ENCODE measurements around the gene TBC1D14.
A peak's percentile ranks its signal among the peaks of the same experiment; 100 is the strongest.

The TBC1D14 gene

DNA sequence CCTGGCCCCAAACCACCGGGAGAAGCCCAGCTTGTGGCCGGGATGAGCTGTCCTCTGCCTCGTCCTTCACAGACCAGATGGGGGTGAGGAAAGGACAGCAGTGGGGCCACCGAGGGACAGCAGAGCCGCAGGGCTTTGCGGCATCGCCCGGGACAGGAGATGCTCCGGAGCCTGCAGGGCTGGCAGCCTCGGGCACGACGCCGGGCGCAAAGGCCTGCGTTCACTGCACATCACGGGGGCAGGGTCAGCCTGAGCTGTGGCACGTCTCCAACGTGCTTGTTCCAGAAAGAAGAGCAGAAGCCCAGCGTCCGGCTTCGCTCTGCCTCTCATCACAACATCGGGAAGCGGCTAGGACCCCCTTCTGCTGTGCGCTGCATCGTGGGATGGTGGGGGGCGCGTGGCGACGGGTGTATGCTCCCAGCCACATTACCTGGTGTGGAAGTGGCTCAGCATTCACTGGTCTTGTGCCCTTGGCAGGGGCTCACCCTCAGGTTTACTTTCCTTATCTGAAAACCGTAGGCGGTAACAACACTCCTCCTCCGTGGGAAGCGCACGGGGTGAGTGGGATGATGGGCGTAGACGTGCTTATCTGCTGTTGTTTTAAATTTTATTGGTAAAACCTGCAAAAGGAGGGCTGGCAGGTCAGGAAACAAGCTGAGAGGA, 141.0 kb downstream of the TBC1D14 start:
- Histone ChIP-seq H3K27me3 (replicated peaks in 2 of 5; ENCODE audit: control insufficient read depth in 4 of 5, insufficient read depth in 5 of 5, low read length in 4 of 5) (peaks cover 0 to 88% (median 34%) of the 10 kb centered on the region in 5 experiments), H3K9me3 (ENCODE audit: control extremely low read depth in 1 of 5, control insufficient read depth in 4 of 5, insufficient read depth in 2 of 5, low read depth in 1 of 5, low read length in 4 of 5) (no peaks in the 10 kb centered on the region), H3K27ac (ENCODE audit: insufficient read depth in 1 of 2, low read depth in 1 of 2, low read length in 2 of 2, poor library complexity in 1 of 2, severe bottlenecking in 2 of 2) (no peak overlapping the region), H3K4me1 (ENCODE audit: control extremely low read depth in 1 of 4, control insufficient read depth in 4 of 4, insufficient read depth in 4 of 4, low read length in 3 of 4) (peaks cover 0 to 25% (median 17%) of the 10 kb centered on the region in 4 experiments), H3K36me3 (ENCODE audit: control insufficient read depth in 4 of 4, insufficient read depth in 4 of 4, low read length in 3 of 4) (peaks cover 0 to 7% (median 1%) of the 10 kb centered on the region in 4 experiments), H3K4me3 (ENCODE audit: control insufficient read depth in 1 of 7, extremely low read depth in 1 of 7, insufficient read depth in 4 of 7, low read depth in 2 of 7, low read length in 6 of 7) (no peak overlapping the region)
- WGBS (ENCODE audit: insufficient coverage), result 91% methylated on average over 33 of the region's 36 CpGs
- CTCF ChIA-PET, result interaction anchor here (0.7 to 1.4 kb wide), 4 partner anchors 8 to 17 kb away, joined by 3 to 5 read pairs (median 4); partner anchors contain the start of gene TADA2B
- DNase-seq, result no peak
- POLR2A ChIA-PET, result no interaction called here

DNA sequence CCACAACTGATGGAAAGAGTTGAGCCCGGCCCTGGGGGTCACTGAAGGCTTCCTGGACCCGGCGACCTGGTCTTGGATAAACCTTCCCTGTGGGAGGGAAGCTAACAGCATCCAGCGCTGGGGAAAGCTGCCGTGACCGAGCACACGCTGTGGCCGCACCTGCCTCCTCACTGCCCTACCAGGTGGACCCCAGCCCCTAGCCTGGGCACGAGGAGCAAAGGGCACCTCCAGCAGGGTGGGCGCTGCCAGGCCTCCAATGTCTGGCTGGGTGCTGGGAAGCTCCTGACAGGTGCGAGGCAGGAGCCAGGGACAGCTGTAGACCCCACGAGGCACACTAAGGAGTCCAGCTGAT, 141.5 kb downstream of the TBC1D14 start:
- no peaks in the 10 kb centered on the region for H3K9me3 ChIP-seq (ENCODE audit: control extremely low read depth in 1 of 5, control insufficient read depth in 4 of 5, insufficient read depth in 2 of 5, low read depth in 1 of 5, low read length in 4 of 5)
- DNase-seq, result no peak
- WGBS (ENCODE audit: insufficient coverage), result 88% methylated on average over 11 of the region's 12 CpGs
- no peak overlapping the region for H3K27ac ChIP-seq (ENCODE audit: insufficient read depth in 1 of 2, low read depth in 1 of 2, low read length in 2 of 2, poor library complexity in 1 of 2, severe bottlenecking in 2 of 2)
- H3K27me3 ChIP-seq (replicated peaks in 2 of 5; ENCODE audit: control insufficient read depth in 4 of 5, insufficient read depth in 5 of 5, low read length in 4 of 5), result peaks cover 0 to 88% (median 37%) of the 10 kb centered on the region in 5 experiments
- H3K4me1 ChIP-seq (ENCODE audit: control extremely low read depth in 1 of 4, control insufficient read depth in 4 of 4, insufficient read depth in 4 of 4, low read length in 3 of 4), result peaks cover 0 to 25% (median 17%) of the 10 kb centered on the region in 4 experiments
- CTCF ChIA-PET, result interaction anchor here (0.7 to 1.4 kb wide), 3 partner anchors 8 to 16 kb away, joined by 3 to 5 read pairs (median 3); partner anchors contain the start of gene TADA2B
- POLR2A ChIA-PET, result no interaction called here
- H3K36me3 ChIP-seq (ENCODE audit: control insufficient read depth in 4 of 4, insufficient read depth in 4 of 4, low read length in 3 of 4), result peaks cover 0 to 12% (median 4%) of the 10 kb centered on the region in 4 experiments
- no peak overlapping the region for H3K4me3 ChIP-seq (ENCODE audit: control insufficient read depth in 1 of 7, extremely low read depth in 1 of 7, insufficient read depth in 4 of 7, low read depth in 2 of 7, low read length in 6 of 7)

GRCh38 chr4:7051905-7052304, 142.3 kb downstream of the TBC1D14 start:
- H3K27ac ChIP-seq (ENCODE audit: insufficient read depth in 1 of 2, low read depth in 1 of 2, low read length in 2 of 2, poor library complexity in 1 of 2, severe bottlenecking in 2 of 2), result no peak overlapping the region
- no peak overlapping the region for H3K4me3 ChIP-seq (ENCODE audit: control insufficient read depth in 1 of 7, extremely low read depth in 1 of 7, insufficient read depth in 4 of 7, low read depth in 2 of 7, low read length in 6 of 7)
- ChIA-PET CTCF (interaction anchor here (1.1 to 4.4 kb wide), 4 partner anchors 9 to 19 kb away, joined by 3 to 23 read pairs (median 6); partner anchors contain the start of gene TADA2B), POLR2A (no interaction called here)
- peaks cover 0 to 14% (median 7%) of the 10 kb centered on the region in 4 experiments for H3K36me3 ChIP-seq (ENCODE audit: control insufficient read depth in 4 of 4, insufficient read depth in 4 of 4, low read length in 3 of 4)
- H3K9me3 ChIP-seq (ENCODE audit: control extremely low read depth in 1 of 5, control insufficient read depth in 4 of 5, insufficient read depth in 2 of 5, low read depth in 1 of 5, low read length in 4 of 5), result no peaks in the 10 kb centered on the region
- DNase-seq, result no peak
- H3K4me1 ChIP-seq (ENCODE audit: control extremely low read depth in 1 of 4, control insufficient read depth in 4 of 4, insufficient read depth in 4 of 4, low read length in 3 of 4), result peaks cover 0 to 25% (median 17%) of the 10 kb centered on the region in 4 experiments
- H3K27me3 ChIP-seq (replicated peaks in 2 of 5; ENCODE audit: control insufficient read depth in 4 of 5, insufficient read depth in 5 of 5, low read length in 4 of 5), result peaks cover 0 to 88% (median 33%) of the 10 kb centered on the region in 5 experiments
- 95% methylated on average over 12 of the region's 14 CpGs for WGBS (ENCODE audit: insufficient coverage)

GRCh38 chr4:7052313-7052712, 142.7 kb downstream of the TBC1D14 start:
- no peak for DNase-seq
- ChIA-PET CTCF (interaction anchor here (1.1 to 4.4 kb wide), 4 partner anchors 9 to 19 kb away, joined by 3 to 23 read pairs (median 8); partner anchors contain the start of gene TADA2B), POLR2A (interaction anchor here (0.7 kb wide), 1 partner anchor 22 kb away, joined by 3 read pairs; no protein-coding TSS in a partner anchor)
- Histone ChIP-seq H3K9me3 (ENCODE audit: control extremely low read depth in 1 of 5, control insufficient read depth in 4 of 5, insufficient read depth in 2 of 5, low read depth in 1 of 5, low read length in 4 of 5) (no peaks in the 10 kb centered on the region), H3K27ac (ENCODE audit: insufficient read depth in 1 of 2, low read depth in 1 of 2, low read length in 2 of 2, poor library complexity in 1 of 2, severe bottlenecking in 2 of 2) (no peak overlapping the region), H3K27me3 (replicated peaks in 2 of 5; ENCODE audit: control insufficient read depth in 4 of 5, insufficient read depth in 5 of 5, low read length in 4 of 5) (peaks cover 0 to 88% (median 33%) of the 10 kb centered on the region in 5 experiments), H3K36me3 (ENCODE audit: control insufficient read depth in 4 of 4, insufficient read depth in 4 of 4, low read length in 3 of 4) (peaks cover 0 to 14% (median 7%) of the 10 kb centered on the region in 4 experiments), H3K4me3 (ENCODE audit: control insufficient read depth in 1 of 7, extremely low read depth in 1 of 7, insufficient read depth in 4 of 7, low read depth in 2 of 7, low read length in 6 of 7) (no peak overlapping the region), H3K4me1 (ENCODE audit: control extremely low read depth in 1 of 4, control insufficient read depth in 4 of 4, insufficient read depth in 4 of 4, low read length in 3 of 4) (peaks cover 0 to 25% (median 17%) of the 10 kb centered on the region in 4 experiments)
- 88% methylated on average over 11 of the region's 14 CpGs for WGBS (ENCODE audit: insufficient coverage)

- H3K4me3 ChIP-seq (ENCODE audit: control insufficient read depth in 1 of 7, extremely low read depth in 1 of 7, insufficient read depth in 4 of 7, low read depth in 2 of 7, low read length in 6 of 7), result peak overlapping the region in 4 of 7 experiments; percentile 1 to 16 (median 10)
- DNase-seq, result peak; percentile 80 to 93 (median 93)
- 27% methylated on average over 18 of the region's 20 CpGs for WGBS (ENCODE audit: insufficient coverage)
- peaks cover 0 to 25% (median 17%) of the 10 kb centered on the region in 4 experiments for H3K4me1 ChIP-seq (ENCODE audit: control extremely low read depth in 1 of 4, control insufficient read depth in 4 of 4, insufficient read depth in 4 of 4, low read length in 3 of 4)
- CTCF ChIA-PET, result interaction anchor here (1.1 to 4.4 kb wide), 4 partner anchors 9 to 18 kb away, joined by 3 to 23 read pairs (median 8); partner anchors contain the start of gene TADA2B
- peaks cover 0 to 84% (median 28%) of the 10 kb centered on the region in 5 experiments for H3K27me3 ChIP-seq (replicated peaks in 2 of 5; ENCODE audit: control insufficient read depth in 4 of 5, insufficient read depth in 5 of 5, low read length in 4 of 5)
- POLR2A ChIA-PET, result interaction anchor here (0.7 kb wide), 1 partner anchor 23 kb away, joined by 3 read pairs; no protein-coding TSS in a partner anchor
- H3K27ac ChIP-seq (ENCODE audit: insufficient read depth in 1 of 2, low read depth in 1 of 2, low read length in 2 of 2, poor library complexity in 1 of 2, severe bottlenecking in 2 of 2), result no peak overlapping the region
- H3K36me3 ChIP-seq (ENCODE audit: control insufficient read depth in 4 of 4, insufficient read depth in 4 of 4, low read length in 3 of 4), result peaks cover 0 to 14% (median 7%) of the 10 kb centered on the region in 4 experiments
- H3K9me3 ChIP-seq (ENCODE audit: control extremely low read depth in 1 of 5, control insufficient read depth in 4 of 5, insufficient read depth in 2 of 5, low read depth in 1 of 5, low read length in 4 of 5), result no peaks in the 10 kb centered on the region
These were observed 143.5 kb downstream of the TBC1D14 start for GRCh38 chr4:7052923-7053715.

DNA sequence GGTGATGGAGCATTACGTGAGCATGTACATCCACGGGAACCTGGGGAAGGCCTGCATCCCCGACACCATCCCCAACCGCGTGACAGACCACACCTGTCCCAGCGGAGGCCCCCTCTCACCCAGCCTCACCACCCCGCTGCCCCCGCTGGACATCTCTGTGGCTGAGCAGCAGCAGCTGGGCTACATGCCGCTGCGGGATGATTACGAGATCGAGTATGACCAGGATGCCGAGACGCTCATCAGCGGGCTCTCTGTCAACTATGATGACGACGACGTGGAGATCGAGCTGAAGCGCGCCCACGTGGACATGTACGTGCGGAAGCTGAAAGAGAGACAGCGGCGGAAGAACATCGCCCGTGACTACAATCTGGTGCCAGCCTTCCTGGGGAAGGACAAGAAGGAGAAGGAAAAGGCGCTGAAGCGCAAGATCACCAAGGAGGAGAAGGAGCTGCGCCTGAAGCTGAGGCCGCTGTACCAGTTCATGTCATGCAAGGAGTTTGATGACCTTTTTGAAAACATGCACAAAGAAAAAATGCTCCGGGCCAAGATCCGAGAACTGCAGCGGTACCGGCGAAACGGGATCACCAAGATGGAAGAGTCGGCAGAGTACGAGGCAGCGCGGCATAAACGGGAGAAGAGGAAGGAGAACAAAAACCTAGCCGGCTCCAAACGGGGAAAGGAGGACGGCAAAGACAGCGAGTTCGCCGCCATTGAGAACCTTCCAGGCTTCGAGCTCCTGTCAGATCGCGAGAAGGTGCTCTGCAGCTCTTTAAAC, 144.7 kb downstream of the TBC1D14 start:
- Histone ChIP-seq H3K9me3 (ENCODE audit: control extremely low read depth in 1 of 5, control insufficient read depth in 4 of 5, insufficient read depth in 2 of 5, low read depth in 1 of 5, low read length in 4 of 5) (no peaks in the 10 kb centered on the region), H3K36me3 (ENCODE audit: control insufficient read depth in 4 of 4, insufficient read depth in 4 of 4, low read length in 3 of 4) (peaks cover 0 to 19% (median 9%) of the 10 kb centered on the region in 4 experiments), H3K4me3 (ENCODE audit: control insufficient read depth in 1 of 7, extremely low read depth in 1 of 7, insufficient read depth in 4 of 7, low read depth in 2 of 7, low read length in 6 of 7) (no peak overlapping the region), H3K27ac (ENCODE audit: insufficient read depth in 1 of 2, low read depth in 1 of 2, low read length in 2 of 2, poor library complexity in 1 of 2, severe bottlenecking in 2 of 2) (no peak overlapping the region), H3K27me3 (replicated peaks in 2 of 5; ENCODE audit: control insufficient read depth in 4 of 5, insufficient read depth in 5 of 5, low read length in 4 of 5) (peaks cover 0 to 78% (median 25%) of the 10 kb centered on the region in 5 experiments), H3K4me1 (ENCODE audit: control extremely low read depth in 1 of 4, control insufficient read depth in 4 of 4, insufficient read depth in 4 of 4, low read length in 3 of 4) (peaks cover 0 to 25% (median 17%) of the 10 kb centered on the region in 4 experiments)
- no peak for DNase-seq
- 94% methylated on average over 48 of the region's 52 CpGs for WGBS (ENCODE audit: insufficient coverage)
- CTCF ChIA-PET, result interaction anchor here (1.0 to 4.4 kb wide), 7 partner anchors 8 to 31 kb away, joined by 3 to 23 read pairs (median 7); partner anchors contain the start of genes GRPEL1 and TADA2B
- POLR2A ChIA-PET, result no interaction called here

All from common myeloid progenitor, CD34-positive (primary cell).